ENCODE results near the gene SKA3.
"Not testable (repeated sequence)": the region's sequence is repeated elsewhere in the genome, so short reads cannot be mapped to it uniquely, and the experiment has no call there.

Gene SKA3

GRCh38 chr13:21165606-21166005, 10.7 kb downstream of the SKA3 start:
- DNase-seq, result not testable (repeated sequence)

- no peak for DNase-seq
Measured at GRCh38 chr13:21164631-21165030, 11.7 kb downstream of the SKA3 start.

- DNase-seq, result no peak
Measured at GRCh38 chr13:21152251-21152899, 24.0 kb downstream of the SKA3 start.

- DNase-seq, result no peak
Measured at GRCh38 chr13:21150013-21150412, 26.3 kb downstream of the SKA3 start.

- no peak for DNase-seq
Measured at GRCh38 chr13:21149568-21149967, 26.8 kb downstream of the SKA3 start.

GRCh38 chr13:21148557-21149258, 27.6 kb downstream of the SKA3 start:
- no peak for DNase-seq

- DNase-seq, result no peak
Measured at GRCh38 chr13:21147827-21148226, 28.5 kb downstream of the SKA3 start.

GRCh38 chr13:21142766-21143165, 33.6 kb downstream of the SKA3 start:
- DNase-seq, result no peak

- no peak for DNase-seq
Measured at GRCh38 chr13:21139374-21139773, 37.0 kb downstream of the SKA3 start.

GRCh38 chr13:21138561-21138960, 37.8 kb downstream of the SKA3 start:
- no peak for DNase-seq

GRCh38 chr13:21137696-21138095, 38.7 kb downstream of the SKA3 start:
- DNase-seq, result no peak

GRCh38 chr13:21135833-21136232, 40.5 kb downstream of the SKA3 start:
- DNase-seq, result not testable (repeated sequence)

- DNase-seq, result no peak
Measured at GRCh38 chr13:21134475-21134874, 41.9 kb downstream of the SKA3 start.

GRCh38 chr13:21133077-21133476, 43.3 kb downstream of the SKA3 start:
- no peak for DNase-seq

- DNase-seq, result no peak
Measured at GRCh38 chr13:21130116-21130515, 46.2 kb downstream of the SKA3 start.

- DNase-seq, result no peak
Measured at GRCh38 chr13:21124852-21125251, 51.5 kb downstream of the SKA3 start.

- DNase-seq, result no peak
Measured at GRCh38 chr13:21123956-21124355, 52.4 kb downstream of the SKA3 start.

- DNase-seq, result no peak
Measured at GRCh38 chr13:21121616-21122015, 54.7 kb downstream of the SKA3 start.

GRCh38 chr13:21120191-21120590, 56.2 kb downstream of the SKA3 start:
- no peak for DNase-seq

GRCh38 chr13:21119526-21119925, 56.8 kb downstream of the SKA3 start:
- DNase-seq, result no peak

- DNase-seq, result no peak
Measured at GRCh38 chr13:21118180-21118579, 58.2 kb downstream of the SKA3 start.

- DNase-seq, result no peak
Measured at GRCh38 chr13:21117104-21117809, 59.1 kb downstream of the SKA3 start.

GRCh38 chr13:21116141-21116540, 60.2 kb downstream of the SKA3 start:
- no peak for DNase-seq

GRCh38 chr13:21115231-21115630, 61.1 kb downstream of the SKA3 start:
- DNase-seq, result no peak
